Adipose tissue (tissue), 3 donors: Measurements from ENCODE around the gene TMEM114. TPM values are rescaled to one million over a fixed set of nuclear protein-coding genes. Genes with fewer than 3 reads are reported as not detected.
"Not testable (repeated sequence)": the region's sequence is repeated elsewhere in the genome, so short reads cannot be mapped to it uniquely, and the experiment has no call there.

Experiments
- H3K27ac ChIP-seq: one replicate; pipeline ENCODE4 v1.5.1; 2013; ENCODE audit warnings: low read depth, low read length
- WGBS, 3 donors: extraction: QIAGEN DNeasy Blood & Tissue Kit; methylation state at CpG; one replicate each; pipeline ENCODE4 v1.1.7; 2013; 5-methylcytosine and 5-hydroxymethylcytosine counted together
- polyA plus RNA-seq, 3 donors: library from polyadenylated mRNA; stranded (reverse); fragments of 200-250 nt; gene quantifications; one replicate each; pipeline ENCODE4 v1.2.3, GENCODE V29; 2013
- donor health status: healthy with polysubstance abuse.
- donor health status: Bipolar disorder and iron deficiency.
- donor health status: healthy.

The TMEM114 gene
- polyA plus RNA-seq, 3 donors = not detected

GRCh38 chr16:8563944-8564540 is 26.3 kb downstream of the TMEM114 start:
- not testable (repeated sequence) for H3K27ac ChIP-seq
- 59 to 98% (median 64%) methylated on average over 3 of the region's 3 CpGs for WGBS, 3 donors

DNA sequence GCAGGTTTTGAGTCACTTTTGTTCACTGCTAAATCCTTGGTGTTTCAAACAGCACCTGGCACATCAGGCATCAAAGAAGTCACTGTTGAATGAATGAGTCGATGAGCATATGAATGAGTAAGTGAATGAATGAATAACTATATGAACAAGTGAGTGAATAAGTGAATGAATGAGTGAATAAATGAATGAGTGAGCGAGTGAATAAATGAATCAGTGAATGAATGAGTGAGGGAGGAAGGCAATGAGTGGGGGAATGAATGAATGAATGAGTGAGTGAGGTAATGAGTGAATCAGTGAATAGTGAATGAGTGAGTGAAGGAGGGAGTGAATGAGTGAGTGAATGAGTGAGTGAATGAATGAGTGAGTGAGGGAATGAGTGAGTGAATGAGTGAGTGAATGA is 28.8 kb downstream of the TMEM114 start:
- no peak overlapping the region for H3K27ac ChIP-seq
- WGBS, 3 donors = 82 to 87% (median 86%) methylated on average over 2 of the region's 2 CpGs

DNA sequence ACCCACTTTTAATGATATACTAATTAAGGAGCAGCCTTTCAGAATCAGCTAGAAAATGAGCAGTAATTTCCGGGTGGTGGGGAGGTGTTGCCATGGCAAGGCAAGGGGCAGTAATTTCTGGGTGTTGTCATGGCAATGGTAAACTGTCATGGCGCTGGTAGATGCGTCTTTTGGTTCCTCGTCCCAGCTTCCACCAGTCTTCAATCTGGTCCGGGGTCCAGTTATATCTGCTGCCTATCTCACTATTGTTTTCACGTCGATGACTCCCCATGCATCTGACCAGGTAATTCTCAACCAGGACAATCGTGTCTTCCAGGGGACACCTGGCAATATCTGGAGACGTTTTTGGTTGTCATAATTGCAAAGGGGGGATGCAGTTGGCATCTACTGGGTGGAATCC is 34.9 kb downstream of the TMEM114 start:
- WGBS, 3 donors = 65 to 87% (median 86%) methylated on average over 9 of the region's 9 CpGs
- no peak overlapping the region for H3K27ac ChIP-seq

DNA sequence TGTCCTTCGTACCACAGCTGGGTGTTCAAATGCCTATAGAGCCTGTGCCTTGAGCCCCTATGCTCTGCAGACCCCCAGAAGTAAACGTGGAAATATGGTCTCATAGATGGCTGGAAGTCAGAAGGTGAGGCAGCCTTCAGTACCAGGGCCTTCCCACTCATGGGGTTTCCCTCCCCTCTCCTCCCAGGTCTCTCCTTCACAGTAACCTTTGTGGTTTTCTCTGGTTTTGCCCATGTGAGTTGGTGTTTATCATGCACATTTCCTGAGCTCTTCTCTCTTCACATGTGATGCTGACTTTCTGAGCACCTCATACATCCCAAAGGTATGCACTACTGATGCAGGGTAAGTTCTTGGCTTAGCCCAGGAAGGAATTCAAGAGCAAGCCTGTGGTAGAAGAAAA is 35.4 kb downstream of the TMEM114 start:
- H3K27ac ChIP-seq = no peak overlapping the region
- 75 to 82% (median 78%) methylated on average over 2 of the region's 2 CpGs for WGBS, 3 donors

DNA sequence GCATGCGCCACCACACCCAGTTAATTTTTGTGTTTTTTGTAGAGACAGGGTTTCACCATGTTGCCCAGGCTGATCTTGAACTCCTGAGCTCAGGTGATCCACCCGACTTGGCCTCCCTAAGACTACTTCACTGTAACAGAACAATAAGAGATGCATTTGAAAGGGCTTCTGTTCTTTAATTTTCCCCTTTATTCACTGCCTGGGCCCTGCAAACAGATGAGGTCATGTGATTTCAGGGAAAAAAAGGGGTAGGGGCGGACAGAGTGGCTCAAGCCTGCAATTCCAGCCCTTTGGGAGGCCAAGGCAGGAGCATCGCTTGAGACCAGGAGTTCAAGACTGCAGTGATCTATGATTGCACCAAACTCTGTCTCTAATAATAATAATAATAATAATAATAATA is 36.3 kb downstream of the TMEM114 start:
- 77 to 81% (median 79%) methylated on average over 4 of the region's 4 CpGs for WGBS, 3 donors
- no peak overlapping the region for H3K27ac ChIP-seq

DNA sequence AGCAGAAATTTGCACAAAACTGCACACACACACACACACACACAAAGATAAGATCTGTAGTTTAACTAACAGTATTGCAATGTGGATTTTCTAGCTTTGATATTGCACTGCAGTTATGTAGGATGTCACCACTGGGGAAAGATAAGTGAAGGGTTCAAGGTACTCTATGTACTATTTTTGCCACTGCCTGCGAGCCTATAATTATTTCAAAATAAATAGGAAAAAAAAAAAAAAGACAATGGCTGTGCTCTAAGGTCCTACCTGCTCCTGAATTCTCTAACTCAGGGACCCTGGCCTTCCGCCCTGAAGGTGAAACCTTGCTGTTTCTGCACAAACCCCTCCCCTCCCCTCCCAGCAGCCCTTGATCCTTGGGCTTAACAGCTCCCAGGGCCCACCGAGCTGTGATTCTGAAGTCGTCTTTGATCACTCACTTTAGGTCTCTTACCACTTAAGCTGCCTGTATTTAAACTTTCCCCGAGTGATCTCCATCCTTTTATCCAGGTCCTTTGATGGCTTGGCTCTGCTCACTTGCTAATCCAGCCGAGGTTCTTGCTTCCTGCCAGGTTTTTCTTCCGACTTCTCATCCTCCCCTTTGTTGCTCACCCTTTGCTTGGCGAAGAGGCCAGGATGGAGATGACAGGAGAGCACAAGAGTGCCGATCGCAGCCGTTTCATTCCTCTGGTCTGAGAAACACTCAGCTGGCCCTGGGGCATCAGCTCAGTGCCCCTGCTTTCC is 37.7 kb downstream of the TMEM114 start:
- WGBS, 3 donors = 17 to 38% (median 21%) methylated on average over 11 of the region's 11 CpGs
- H3K27ac ChIP-seq = no peak overlapping the region

DNA sequence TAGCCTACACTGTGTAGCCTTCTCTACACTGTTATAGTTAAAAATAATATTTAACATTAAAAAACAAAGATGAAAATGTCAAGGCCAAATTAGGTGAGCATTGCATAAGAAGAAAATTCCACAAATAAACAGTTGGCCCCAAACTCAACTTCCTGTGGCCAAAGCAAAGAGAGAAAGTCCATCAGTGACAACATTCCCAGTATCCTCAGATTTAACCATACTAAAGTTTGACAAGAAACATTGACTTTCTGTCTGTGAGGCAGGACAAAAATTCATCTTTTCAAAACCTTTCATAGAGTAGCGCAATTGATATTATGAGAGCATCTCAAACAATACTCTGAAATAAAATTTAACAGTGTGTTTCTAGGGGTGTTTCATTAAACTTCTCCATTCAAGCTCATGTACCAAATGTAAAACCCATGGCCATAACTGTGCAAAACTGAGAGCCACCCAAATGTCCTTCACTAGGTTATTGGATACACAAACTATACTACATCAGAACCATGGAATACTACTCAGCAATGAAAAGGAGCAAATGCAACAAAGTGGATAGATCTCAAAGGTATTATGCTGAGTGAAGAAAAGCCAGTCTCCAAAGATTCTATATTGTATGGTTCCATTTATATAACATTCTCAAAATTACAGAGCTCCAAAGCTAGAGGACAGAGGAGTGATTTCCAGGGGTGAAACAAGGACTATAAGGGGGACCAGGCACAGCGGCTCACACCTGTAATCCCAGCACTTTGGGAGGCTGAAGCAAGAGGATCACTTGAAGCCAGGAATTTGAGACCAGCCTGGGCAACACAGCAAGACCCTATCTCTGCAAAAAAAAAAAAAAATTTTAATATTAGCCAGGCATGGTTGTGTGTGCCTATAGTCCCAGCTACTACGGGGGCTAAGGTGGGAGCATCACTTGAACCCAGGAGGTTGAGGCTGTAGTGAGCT is 38.7 kb downstream of the TMEM114 start:
- WGBS, 3 donors = 91 to 95% (median 93%) methylated on average over 3 of the region's 3 CpGs
- H3K27ac ChIP-seq = no peak overlapping the region

- WGBS, 3 donors = 72 to 81% (median 78%) methylated on average over 9 of the region's 9 CpGs
- no peak overlapping the region for H3K27ac ChIP-seq
Observed at GRCh38 chr16:8550728-8551387, 39.5 kb downstream of the TMEM114 start.

GRCh38 chr16:8549843-8550412 is 40.4 kb downstream of the TMEM114 start:
- WGBS, 3 donors = 79 to 90% (median 82%) methylated on average over 8 of the region's 8 CpGs
- no peak overlapping the region for H3K27ac ChIP-seq

- 32 to 57% (median 52%) methylated on average over 3 of the region's 3 CpGs for WGBS, 3 donors
- H3K27ac ChIP-seq = no peak overlapping the region
Observed at GRCh38 chr16:8548166-8548565, 42.1 kb downstream of the TMEM114 start.

DNA sequence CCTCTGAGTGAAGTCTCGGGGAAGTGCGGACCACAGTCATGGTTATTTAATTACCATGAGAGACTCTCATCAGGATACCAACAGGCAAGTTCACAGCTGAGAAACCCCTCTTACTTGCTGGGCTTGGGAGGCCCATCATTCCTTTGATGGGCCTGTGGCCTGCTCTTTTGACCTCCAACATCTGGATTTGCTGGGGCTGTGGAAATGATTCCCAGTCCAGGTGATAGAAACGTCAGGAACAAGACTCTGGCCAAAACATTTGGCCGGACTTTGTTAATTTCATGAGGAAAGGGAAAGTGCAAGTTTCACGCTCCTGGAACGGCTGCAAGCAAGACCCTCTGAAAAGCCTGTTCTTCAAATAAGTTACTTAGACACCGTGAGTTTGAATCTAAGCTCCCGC is 42.5 kb downstream of the TMEM114 start:
- H3K27ac ChIP-seq = no peak overlapping the region
- WGBS, 3 donors = 60 to 73% (median 62%) methylated on average over 8 of the region's 8 CpGs

- no peak overlapping the region for H3K27ac ChIP-seq
- 66 to 80% (median 78%) methylated on average over 5 of the region's 5 CpGs for WGBS, 3 donors
Observed at GRCh38 chr16:8544406-8544805, 45.9 kb downstream of the TMEM114 start.

DNA sequence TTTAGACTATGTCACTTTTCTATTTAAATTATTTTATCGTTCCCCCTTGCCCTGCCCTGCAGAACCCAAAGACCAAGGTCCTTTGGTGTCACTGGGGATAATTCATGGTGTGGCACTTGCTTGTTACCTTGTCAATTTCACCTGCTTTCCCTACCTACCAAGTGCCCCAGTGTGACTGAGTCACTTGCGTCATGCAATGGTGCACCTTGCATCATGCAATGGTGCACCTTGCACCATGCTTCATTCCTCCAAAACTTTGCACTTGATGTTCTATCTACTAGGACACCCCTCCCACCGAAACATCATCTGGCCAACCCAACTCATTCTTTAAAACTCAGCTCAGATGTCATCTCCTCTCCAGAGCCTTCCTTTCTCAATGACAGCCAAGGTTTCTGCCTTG is 47.1 kb downstream of the TMEM114 start:
- WGBS, 3 donors = 53 to 73% (median 57%) methylated on average over 3 of the region's 3 CpGs
- H3K27ac ChIP-seq = no peak overlapping the region

GRCh38 chr16:8542393-8542792 is 47.9 kb downstream of the TMEM114 start:
- no peak overlapping the region for H3K27ac ChIP-seq
- WGBS, 3 donors = 11 to 56% (median 41%) methylated on average over 2 of the region's 2 CpGs

GRCh38 chr16:8541868-8542267 is 48.4 kb downstream of the TMEM114 start:
- H3K27ac ChIP-seq = no peak overlapping the region
- 55 to 75% (median 67%) methylated on average over 4 of the region's 4 CpGs for WGBS, 3 donors

DNA sequence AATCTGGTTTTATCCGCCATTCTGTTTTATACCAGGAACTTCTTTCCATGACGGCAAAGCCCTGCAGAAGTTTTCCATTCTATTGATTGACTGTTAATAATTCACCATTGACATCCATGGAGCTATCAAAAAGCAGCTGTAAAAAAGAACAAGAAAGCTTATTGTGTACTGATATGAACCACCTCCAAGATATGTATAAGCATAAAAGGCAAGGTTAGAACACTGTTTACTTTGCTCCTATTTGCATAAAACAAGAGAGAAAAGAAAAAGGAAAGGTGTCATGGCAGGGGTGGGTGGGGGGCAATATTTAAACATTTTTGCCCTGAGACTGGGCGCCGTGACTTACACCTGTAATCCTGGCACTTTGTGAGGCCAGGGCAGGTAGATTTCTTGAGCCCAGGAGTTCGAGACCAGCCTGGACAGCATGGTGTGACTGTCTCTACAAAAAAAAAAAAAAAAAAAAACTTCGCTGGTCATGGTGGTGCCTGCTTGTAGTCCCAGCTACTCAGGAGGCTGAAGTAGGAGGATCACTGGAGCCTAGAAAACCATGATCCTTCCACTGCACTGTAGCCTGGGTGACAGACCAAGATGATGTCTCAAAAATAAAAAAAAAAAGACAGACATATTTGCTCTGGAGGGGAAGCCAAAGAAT is 52.5 kb downstream of the TMEM114 start:
- 27 to 85% (median 75%) methylated on average over 5 to 6 of the region's 6 CpGs for WGBS, 3 donors
- no peak overlapping the region for H3K27ac ChIP-seq

DNA sequence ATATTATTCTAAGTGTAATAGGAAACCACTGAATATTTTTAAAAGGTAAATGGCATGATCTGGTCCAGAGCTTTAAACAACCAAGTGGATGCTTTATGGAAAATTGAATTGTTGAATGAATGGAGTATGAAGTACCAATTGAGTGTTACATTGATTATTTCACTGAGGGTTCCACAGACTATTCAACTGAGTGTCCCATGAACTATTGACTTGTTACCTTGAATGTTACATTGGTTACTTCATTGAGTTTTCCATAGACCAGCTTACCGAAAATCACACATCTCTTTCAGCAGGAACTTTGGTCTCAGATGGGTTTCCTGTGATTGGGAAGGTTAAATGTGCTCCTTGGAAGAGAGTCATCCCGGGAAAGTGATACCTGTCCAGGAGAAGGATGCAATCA is 56.8 kb downstream of the TMEM114 start:
- WGBS, 3 donors = 82 to 98% (median 90%) methylated on average over 2 of the region's 2 CpGs
- H3K27ac ChIP-seq = no peak overlapping the region
